ENCODE measurements around the gene FAM25G.
A peak's percentile ranks its signal among the peaks of the same experiment; 100 is the strongest.
"Not testable (repeated sequence)": the region's sequence is repeated elsewhere in the genome, so short reads cannot be mapped to it uniquely, and the experiment has no call there.

FAM25G gene

DNA sequence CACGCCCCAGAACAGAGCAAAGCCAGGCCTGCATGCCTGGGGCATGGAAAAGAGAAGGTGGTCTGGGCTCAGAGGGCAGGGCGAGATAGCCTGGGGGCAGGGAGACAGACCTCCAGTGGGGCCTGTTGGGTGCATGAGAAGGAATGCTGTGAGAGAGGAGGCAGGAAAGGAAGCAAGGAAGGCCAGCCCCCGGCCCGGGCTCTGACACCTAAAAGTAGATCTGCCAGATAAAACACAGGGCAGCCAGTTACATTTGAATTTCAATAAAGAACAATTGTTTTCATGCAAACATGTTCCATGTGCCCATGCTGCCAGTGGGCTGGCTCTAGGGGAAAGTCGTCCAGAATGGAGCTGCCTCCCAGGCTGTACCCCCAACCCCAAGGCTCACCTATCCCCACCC, 13.4 kb downstream of the FAM25G start:
- not testable (repeated sequence) for ATAC-seq (replicated peaks; ENCODE audit: extremely low read depth, poor library complexity, severe bottlenecking)

DNA sequence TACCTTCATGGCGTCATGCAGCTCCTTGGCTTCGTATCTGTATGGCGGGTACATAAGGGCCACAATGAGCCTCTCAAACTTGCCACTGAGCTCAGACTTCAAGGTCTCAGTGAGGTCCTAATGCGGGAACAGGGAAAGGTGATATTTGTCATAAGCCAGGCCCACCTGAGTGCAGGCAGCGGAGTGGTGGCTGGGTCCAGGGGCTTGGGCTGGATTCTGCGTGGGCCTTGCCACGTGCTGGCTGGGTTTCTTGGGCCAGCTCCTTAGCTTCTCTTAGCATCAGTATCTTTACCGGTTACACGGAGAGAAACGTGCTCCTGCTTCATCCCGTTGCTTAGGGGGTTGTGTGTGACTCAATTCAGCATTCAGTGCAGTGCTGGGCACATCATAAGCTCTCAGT, 14.4 kb downstream of the FAM25G start:
- H3K36me3 Mint-ChIP-seq (ENCODE audit: insufficient read depth); H3K4me1 Mint-ChIP-seq; H3K9me3 Mint-ChIP-seq; H3K27ac Mint-ChIP-seq (ENCODE audit: low read depth); DNase-seq (ENCODE audit: low spot score in 2 of 2); H3K27me3 Mint-ChIP-seq; ATAC-seq (replicated peaks; ENCODE audit: extremely low read depth, poor library complexity, severe bottlenecking); H3K4me3 Mint-ChIP-seq: not testable (repeated sequence)

More for the DNA sequence above, 13.4 kb downstream of the FAM25G start:
- not testable (repeated sequence) for H3K27ac Mint-ChIP-seq (ENCODE audit: low read depth); H3K36me3 Mint-ChIP-seq (ENCODE audit: insufficient read depth); H3K27me3 Mint-ChIP-seq; H3K4me3 Mint-ChIP-seq; DNase-seq (ENCODE audit: low spot score in 2 of 2); H3K9me3 Mint-ChIP-seq; H3K4me1 Mint-ChIP-seq

DNA sequence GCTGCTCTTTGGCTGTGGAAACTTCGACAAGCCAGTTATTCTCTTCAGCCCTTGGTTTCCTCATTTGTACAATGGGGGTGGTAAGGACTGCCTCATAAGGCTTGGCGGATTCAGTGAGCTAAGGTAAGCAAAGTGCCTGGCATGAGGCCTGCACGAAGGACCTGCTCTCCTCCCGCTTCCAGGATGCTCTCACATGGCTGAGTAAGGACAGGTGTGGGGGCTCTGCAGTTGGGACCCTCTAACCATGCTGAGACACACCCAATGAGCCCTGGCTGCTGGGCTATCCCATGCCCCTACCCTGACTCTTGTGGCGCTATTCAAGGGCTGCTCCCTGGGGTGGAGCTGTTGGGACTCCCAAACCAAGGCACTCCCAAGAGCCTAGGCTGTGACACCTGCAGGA, 16.4 kb downstream of the FAM25G start:
- not testable (repeated sequence) for H3K36me3 Mint-ChIP-seq (ENCODE audit: insufficient read depth); H3K27me3 Mint-ChIP-seq; H3K9me3 Mint-ChIP-seq; ATAC-seq (replicated peaks; ENCODE audit: extremely low read depth, poor library complexity, severe bottlenecking); DNase-seq (ENCODE audit: low spot score in 2 of 2); H3K27ac Mint-ChIP-seq (ENCODE audit: low read depth); H3K4me3 Mint-ChIP-seq; H3K4me1 Mint-ChIP-seq

DNA sequence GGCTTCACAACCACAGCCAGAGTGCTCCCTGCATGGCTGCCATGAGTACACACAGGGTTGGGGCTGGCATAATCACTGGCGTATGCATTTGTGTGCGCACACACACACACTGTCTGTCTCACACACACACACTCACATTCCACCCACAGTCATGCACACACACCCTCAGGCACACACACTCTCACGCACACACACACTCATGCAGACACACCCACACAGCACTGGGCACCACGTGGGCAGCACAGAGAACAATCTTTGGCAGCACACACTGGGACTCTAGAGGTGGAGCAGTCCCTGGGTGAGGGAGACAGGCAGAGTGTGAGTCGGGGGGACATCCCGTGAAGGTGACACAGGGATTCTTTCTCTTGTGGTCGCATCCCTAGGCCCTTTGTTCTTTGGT, 18.0 kb downstream of the FAM25G start:
- not testable (repeated sequence) for H3K27me3 Mint-ChIP-seq; H3K9me3 Mint-ChIP-seq; H3K4me1 Mint-ChIP-seq; ATAC-seq (replicated peaks; ENCODE audit: extremely low read depth, poor library complexity, severe bottlenecking); H3K36me3 Mint-ChIP-seq (ENCODE audit: insufficient read depth); H3K27ac Mint-ChIP-seq (ENCODE audit: low read depth); H3K4me3 Mint-ChIP-seq; DNase-seq (ENCODE audit: low spot score in 2 of 2)

DNA sequence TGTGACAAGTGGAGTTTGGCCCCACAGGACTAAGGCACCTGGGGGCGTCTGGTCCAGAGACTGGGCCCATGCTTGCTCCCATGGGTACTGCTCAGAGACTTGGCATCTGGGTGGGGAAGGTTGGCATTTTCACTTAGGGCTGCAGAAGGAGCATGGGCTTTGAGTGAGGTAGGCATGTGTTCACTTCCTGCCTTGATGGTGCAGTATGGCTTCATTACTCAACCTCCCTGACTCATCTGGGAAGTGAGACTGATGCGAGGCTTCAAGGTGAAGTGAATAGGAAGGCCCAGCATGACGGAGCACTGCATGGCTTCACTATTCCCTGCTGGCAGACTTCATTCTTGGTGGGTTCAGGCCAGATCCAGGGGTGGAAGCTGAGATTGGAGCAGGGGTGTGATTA, 18.9 kb downstream of the FAM25G start:
- not testable (repeated sequence) for H3K4me1 Mint-ChIP-seq; H3K27ac Mint-ChIP-seq (ENCODE audit: low read depth); DNase-seq (ENCODE audit: low spot score in 2 of 2); H3K4me3 Mint-ChIP-seq; H3K27me3 Mint-ChIP-seq; ATAC-seq (replicated peaks; ENCODE audit: extremely low read depth, poor library complexity, severe bottlenecking); H3K36me3 Mint-ChIP-seq (ENCODE audit: insufficient read depth); H3K9me3 Mint-ChIP-seq

DNA sequence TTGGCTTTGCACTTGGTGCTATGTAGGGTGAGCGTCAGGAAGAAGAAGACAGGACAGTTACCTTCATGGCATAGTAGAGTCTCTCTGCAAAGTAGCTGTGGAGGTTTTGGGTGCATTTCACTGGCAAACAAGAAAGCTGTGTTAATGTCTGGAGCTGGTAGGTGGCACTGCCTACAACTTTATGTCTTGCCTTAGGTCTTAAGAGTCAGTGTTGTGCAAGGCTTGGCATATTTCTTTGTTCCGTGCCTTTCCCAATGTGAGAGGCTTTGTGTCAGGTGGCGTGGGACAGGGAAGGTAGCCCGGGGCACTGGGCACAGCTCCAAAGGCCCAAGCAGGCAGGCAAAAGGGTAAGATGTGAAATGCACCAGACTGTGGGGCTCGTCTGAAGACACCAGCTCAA, 19.4 kb downstream of the FAM25G start:
- not testable (repeated sequence) for H3K9me3 Mint-ChIP-seq; H3K27me3 Mint-ChIP-seq; DNase-seq (ENCODE audit: low spot score in 2 of 2)

DNA sequence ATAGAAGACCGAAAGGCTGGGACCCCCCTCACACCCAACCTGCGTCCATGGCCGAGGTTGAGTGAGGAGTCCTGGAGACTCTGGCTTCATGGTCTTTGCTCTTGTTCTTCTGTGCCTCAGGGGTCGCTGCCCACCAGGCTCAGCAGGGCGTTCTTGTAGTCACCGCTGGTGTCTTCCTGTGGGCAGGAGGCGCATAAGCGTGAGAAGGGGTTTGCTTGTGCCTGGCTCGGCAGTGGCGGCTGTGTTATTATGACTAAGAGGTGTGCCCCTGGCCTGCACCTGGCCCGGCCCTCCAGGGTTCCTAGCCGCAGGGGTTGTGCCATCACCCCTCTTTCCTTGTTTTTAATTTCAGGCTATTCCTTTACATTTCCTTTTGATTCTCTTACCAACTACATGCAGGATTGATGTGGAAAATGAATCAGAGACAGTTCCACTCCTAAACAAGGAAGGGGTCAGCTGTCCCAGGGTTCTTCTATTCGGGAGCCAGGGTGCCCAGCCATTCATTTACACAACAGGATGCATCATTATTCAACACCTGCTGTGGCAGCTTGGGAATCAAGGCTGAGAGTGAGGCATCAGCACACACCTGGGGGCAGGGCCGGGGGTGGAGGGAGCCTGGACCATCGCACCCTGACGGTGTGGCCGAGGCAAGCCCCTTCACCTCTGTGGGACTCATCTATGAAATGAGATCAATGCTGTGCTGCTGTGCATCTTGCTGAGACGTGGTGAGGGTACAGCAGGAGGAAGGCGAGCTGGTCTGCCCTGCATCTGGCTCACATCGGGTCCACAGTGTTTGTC, 22.6 kb downstream of the FAM25G start:
- not testable (repeated sequence) for H3K36me3 Mint-ChIP-seq (ENCODE audit: insufficient read depth); ATAC-seq (replicated peaks; ENCODE audit: extremely low read depth, poor library complexity, severe bottlenecking)

More for the DNA sequence above, 19.4 kb downstream of the FAM25G start:
- H3K36me3 Mint-ChIP-seq (ENCODE audit: insufficient read depth); H3K4me3 Mint-ChIP-seq; H3K4me1 Mint-ChIP-seq; ATAC-seq (replicated peaks; ENCODE audit: extremely low read depth, poor library complexity, severe bottlenecking); H3K27ac Mint-ChIP-seq (ENCODE audit: low read depth): not testable (repeated sequence)

DNA sequence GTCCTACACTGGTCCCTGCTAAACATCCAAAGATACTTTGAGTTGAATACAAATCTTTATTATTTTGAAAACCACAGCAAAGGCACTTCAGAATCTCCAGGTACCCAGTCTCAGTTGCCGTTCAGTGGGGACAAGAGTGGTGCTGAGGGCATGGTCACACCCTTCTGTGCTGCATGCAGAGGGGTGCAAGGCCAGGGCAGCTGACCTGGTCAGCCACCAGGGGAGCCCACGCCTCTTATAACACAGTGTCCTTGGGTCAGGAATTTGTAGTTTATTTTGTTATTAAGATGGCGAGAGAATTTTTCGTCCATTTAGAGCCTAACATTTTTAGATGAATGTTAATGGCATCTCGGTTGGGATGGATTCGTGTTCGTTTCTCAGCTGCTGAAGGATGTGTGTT, 23.5 kb downstream of the FAM25G start:
- not testable (repeated sequence) for ATAC-seq (replicated peaks; ENCODE audit: extremely low read depth, poor library complexity, severe bottlenecking); H3K4me1 Mint-ChIP-seq; H3K27ac Mint-ChIP-seq (ENCODE audit: low read depth); DNase-seq (ENCODE audit: low spot score in 2 of 2); H3K36me3 Mint-ChIP-seq (ENCODE audit: insufficient read depth); H3K27me3 Mint-ChIP-seq; H3K9me3 Mint-ChIP-seq; H3K4me3 Mint-ChIP-seq

More for the DNA sequence above, 22.6 kb downstream of the FAM25G start:
- not testable (repeated sequence) for H3K9me3 Mint-ChIP-seq; H3K27ac Mint-ChIP-seq (ENCODE audit: low read depth); H3K27me3 Mint-ChIP-seq; DNase-seq (ENCODE audit: low spot score in 2 of 2); H3K4me1 Mint-ChIP-seq; H3K4me3 Mint-ChIP-seq

DNA sequence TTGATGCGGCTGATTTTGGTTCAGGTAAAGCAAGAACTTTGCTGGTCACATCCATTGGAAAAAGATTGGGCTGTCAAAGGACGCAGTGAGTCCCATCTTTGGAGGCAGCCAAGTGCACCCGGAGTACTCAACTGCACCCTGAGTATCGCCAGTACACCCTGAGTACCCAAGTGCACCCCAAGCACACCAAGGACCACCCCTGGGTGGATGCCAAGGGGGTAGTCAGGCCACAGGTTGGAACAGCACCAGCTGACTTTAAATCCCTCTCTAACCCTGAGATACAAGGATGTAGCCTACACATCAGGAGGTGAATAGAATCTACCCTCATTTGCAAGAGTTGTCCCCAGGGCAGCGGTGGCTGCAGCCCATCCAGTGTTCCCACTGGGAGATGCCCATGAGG, 24.0 kb downstream of the FAM25G start:
- not testable (repeated sequence) for H3K36me3 Mint-ChIP-seq (ENCODE audit: insufficient read depth); H3K9me3 Mint-ChIP-seq; ATAC-seq (replicated peaks; ENCODE audit: extremely low read depth, poor library complexity, severe bottlenecking); DNase-seq (ENCODE audit: low spot score in 2 of 2); H3K27ac Mint-ChIP-seq (ENCODE audit: low read depth); H3K27me3 Mint-ChIP-seq; H3K4me3 Mint-ChIP-seq; H3K4me1 Mint-ChIP-seq

DNA sequence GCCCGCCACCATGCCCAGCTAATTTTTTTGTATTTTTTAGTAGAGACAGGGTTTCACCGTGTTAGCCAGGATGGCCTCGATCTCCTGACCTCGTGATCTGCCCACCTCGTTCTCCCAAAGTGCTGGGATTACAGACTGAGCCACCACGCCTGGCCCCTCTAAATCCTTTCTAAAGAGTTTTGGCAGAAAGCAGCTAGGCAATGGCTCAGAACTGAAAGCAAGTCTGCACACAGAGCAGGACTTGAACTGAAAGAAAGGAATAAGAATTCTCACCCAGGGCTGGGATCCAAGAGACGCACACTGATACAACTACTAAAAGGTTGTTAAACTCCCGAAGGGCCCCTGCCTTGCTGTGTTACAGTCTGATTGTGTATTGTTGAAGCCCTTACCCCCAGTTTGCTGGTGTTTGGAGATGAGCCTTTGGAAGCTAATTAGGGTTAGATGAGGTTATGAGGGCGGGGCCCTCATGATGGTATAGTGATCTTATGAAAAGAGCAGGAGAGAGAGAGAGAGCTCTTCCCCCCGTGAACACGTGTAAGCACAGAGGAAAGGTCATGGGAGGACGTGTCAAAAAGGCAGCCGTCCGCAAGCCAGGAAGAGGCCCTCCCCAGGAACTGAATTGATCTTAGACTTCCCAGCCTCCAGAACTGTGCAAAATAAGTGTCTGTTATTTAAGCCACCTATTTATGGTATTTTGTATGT, 26.1 kb downstream of the FAM25G start:
- not testable (repeated sequence) for ATAC-seq (replicated peaks; ENCODE audit: extremely low read depth, poor library complexity, severe bottlenecking); H3K27me3 Mint-ChIP-seq; H3K9me3 Mint-ChIP-seq; DNase-seq (ENCODE audit: low spot score in 2 of 2); H3K4me3 Mint-ChIP-seq; H3K36me3 Mint-ChIP-seq (ENCODE audit: insufficient read depth); H3K4me1 Mint-ChIP-seq
- H3K27ac Mint-ChIP-seq (ENCODE audit: low read depth), result peak overlapping the region; percentile 74

DNA sequence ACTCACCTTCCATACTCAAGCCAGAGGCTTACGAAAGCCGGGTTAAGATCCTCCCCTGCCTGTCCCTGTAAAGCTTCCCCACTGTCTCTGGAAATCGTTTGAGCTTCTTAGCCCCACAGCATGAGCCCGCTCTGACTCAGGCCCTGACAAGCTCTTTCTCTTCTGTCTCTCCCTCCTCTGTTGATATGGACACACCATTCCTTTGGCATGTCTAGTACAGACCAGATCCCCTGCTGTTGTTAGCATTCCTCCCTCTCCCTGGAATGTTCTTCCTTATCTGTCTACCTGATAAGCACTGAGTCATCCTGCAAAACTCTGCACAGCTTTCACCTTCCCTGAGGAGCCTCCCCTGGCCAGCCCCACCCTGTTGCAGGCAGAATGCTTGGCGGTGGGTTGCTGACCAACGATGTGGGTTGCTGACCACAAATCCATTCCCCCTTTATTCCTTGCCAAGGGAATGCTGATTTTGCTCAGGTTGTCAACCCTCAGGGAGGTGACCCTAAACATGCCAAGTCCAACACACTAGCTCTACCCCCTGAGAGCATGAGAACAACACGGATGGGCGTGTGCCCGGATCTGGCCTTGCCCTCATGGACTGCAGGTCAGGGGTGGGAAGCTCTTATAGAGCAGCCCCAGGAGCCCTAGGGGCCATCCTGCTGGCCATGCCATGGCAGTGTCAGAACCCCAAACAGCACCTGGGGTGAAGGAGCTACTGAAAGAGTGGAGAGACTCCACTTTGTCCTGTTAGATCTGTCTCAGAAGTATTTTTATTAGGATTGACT, 28.7 kb downstream of the FAM25G start:
- not testable (repeated sequence) for H3K27ac Mint-ChIP-seq (ENCODE audit: low read depth); H3K4me3 Mint-ChIP-seq; H3K9me3 Mint-ChIP-seq; ATAC-seq (replicated peaks; ENCODE audit: extremely low read depth, poor library complexity, severe bottlenecking); H3K4me1 Mint-ChIP-seq; H3K36me3 Mint-ChIP-seq (ENCODE audit: insufficient read depth); DNase-seq (ENCODE audit: low spot score in 2 of 2)
- peaks cover 14% of the 10 kb centered on the region for H3K27me3 Mint-ChIP-seq

DNA sequence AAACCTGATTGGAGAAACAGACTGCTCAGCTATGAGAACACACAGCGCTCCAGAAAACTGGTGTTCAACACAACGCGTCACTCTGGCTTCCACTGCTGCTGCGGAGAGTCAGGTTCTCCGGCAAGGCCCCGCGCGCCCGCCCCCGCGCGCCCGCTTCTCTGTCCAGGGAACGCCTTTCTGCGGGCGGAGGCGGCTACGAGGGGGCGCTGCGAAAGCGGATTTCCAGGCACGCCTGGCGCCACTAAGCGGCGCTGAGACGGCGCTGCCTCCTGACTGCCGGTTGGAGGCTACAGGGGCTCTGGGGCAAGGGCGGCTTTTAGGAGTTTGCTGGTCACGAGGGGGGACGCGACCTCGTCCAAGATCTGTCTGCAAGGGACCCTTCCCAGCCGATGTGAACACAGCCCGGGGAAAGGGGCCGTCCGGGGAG, 30.2 kb downstream of the FAM25G start:
- Mint-ChIP-seq H3K27me3 (peaks cover 16% of the 10 kb centered on the region), H3K4me3 (peak overlapping the region; percentile 25)
- H3K9me3 Mint-ChIP-seq; H3K4me1 Mint-ChIP-seq; H3K36me3 Mint-ChIP-seq (ENCODE audit: insufficient read depth); DNase-seq (ENCODE audit: low spot score in 2 of 2); H3K27ac Mint-ChIP-seq (ENCODE audit: low read depth): not testable (repeated sequence)
- ATAC-seq (replicated peaks; ENCODE audit: extremely low read depth, poor library complexity, severe bottlenecking), result peak; percentile 66

Data from central memory CD8-positive, alpha-beta T cell (primary cell).